Stomach (tissue), 4 donors: Measurements from ENCODE around the gene ATXN7L1.

Source experiments
- CTCF ChIP-seq, 7 experiments: fragments of 450-650 bp in 4 of 7; fragments of 200-600 bp in 3 of 7; sonication (generic) in 3 of 7; IDR thresholded peaks; one replicate each; pipeline ENCODE4 v1.5.1; 2016 to 2019; ENCODE audit warnings: antibody characterized with exemption in 7 of 7, control low read depth in 2 of 7, mild to moderate bottlenecking in 1 of 7
- POLR2A ChIP-seq, 4 donors: fragments of 450-650 bp; IDR thresholded peaks; one replicate each; pipeline ENCODE4 v1.6.1; 2016; ENCODE audit warnings: antibody characterized with exemption in 4 of 4, control low read depth in 2 of 4, mild to moderate bottlenecking in 1 of 4, moderate library complexity in 1 of 4
- POLR2AphosphoS5 ChIP-seq, 3 donors: sonication (generic); formaldehyde crosslinking; IDR thresholded peaks; one replicate each; pipeline ENCODE4 v1.6.1; 2016; ENCODE audit warnings: antibody characterized with exemption in 3 of 3

GRCh38 chr7:105760551-105761447 lies 115.6 kb downstream of the ATXN7L1 start:
- no peak for TF ChIP-seq CTCF (IDR thresholded peaks at IDR 0.05)
- TF ChIP-seq POLR2A (IDR thresholded peaks at IDR 0.05): no peak
- no peak for TF ChIP-seq POLR2AphosphoS5 (IDR thresholded peaks at IDR 0.05)
